GM21528 (cell line): ENCODE results near the gene VSTM2L.
A peak's percentile ranks its signal among the peaks of the same experiment; 100 is the strongest.

Experiments used
- ATAC-seq: cut with Tn5 transposase; IDR thresholded peaks from one replicate; pipeline ENCODE4 v1.9.1; 2021; ENCODE audit warnings: mild to moderate bottlenecking, moderate library complexity; ENCODE audit not compliant: unreplicated experiment, low FRiP score

The VSTM2L gene

GRCh38 chr20:37915434-37915787 is 12.5 kb downstream of the VSTM2L start:
- ATAC-seq: no peak

GRCh38 chr20:37915800-37916570 is 13.1 kb downstream of the VSTM2L start:
- no peak for ATAC-seq

- no peak for ATAC-seq
Measured at GRCh38 chr20:37917461-37917860, 14.5 kb downstream of the VSTM2L start.

- no peak for ATAC-seq
Measured at GRCh38 chr20:37918035-37918434, 15.1 kb downstream of the VSTM2L start.

- ATAC-seq: no peak
Measured at GRCh38 chr20:37919389-37920040, 16.6 kb downstream of the VSTM2L start.

GRCh38 chr20:37920270-37920669 is 17.3 kb downstream of the VSTM2L start:
- no peak for ATAC-seq

- no peak for ATAC-seq
Measured at GRCh38 chr20:37920679-37921322, 17.9 kb downstream of the VSTM2L start.

GRCh38 chr20:37921341-37921929 is 18.5 kb downstream of the VSTM2L start:
- ATAC-seq: peak; percentile 41

- peak; percentile 57 for ATAC-seq
Measured at GRCh38 chr20:37922016-37922415, 19.1 kb downstream of the VSTM2L start.

- no peak for ATAC-seq
Measured at GRCh38 chr20:37925265-37926165, 22.6 kb downstream of the VSTM2L start.

- no peak for ATAC-seq
Measured at GRCh38 chr20:37926612-37927011, 23.7 kb downstream of the VSTM2L start.

- ATAC-seq: no peak
Measured at GRCh38 chr20:37927410-37928095, 24.6 kb downstream of the VSTM2L start.

- ATAC-seq: no peak
Measured at GRCh38 chr20:37928996-37929682, 26.2 kb downstream of the VSTM2L start.

GRCh38 chr20:37929683-37930014 is 26.7 kb downstream of the VSTM2L start:
- ATAC-seq: no peak

- no peak for ATAC-seq
Measured at GRCh38 chr20:37931153-37931922, 28.4 kb downstream of the VSTM2L start.

- ATAC-seq: no peak
Measured at GRCh38 chr20:37932074-37932473, 29.1 kb downstream of the VSTM2L start.

GRCh38 chr20:37932919-37933318 is 30.0 kb downstream of the VSTM2L start:
- ATAC-seq: no peak

- ATAC-seq: no peak
Measured at GRCh38 chr20:37933786-37934633, 31.1 kb downstream of the VSTM2L start.
